GM21619 (cell line): ENCODE results near the gene FSTL4.

Experiments used
- ATAC-seq: cut with Tn5 transposase; IDR thresholded peaks from one replicate; pipeline ENCODE4 v1.9.1; 2021; ENCODE audit not compliant: unreplicated experiment

Gene FSTL4

DNA sequence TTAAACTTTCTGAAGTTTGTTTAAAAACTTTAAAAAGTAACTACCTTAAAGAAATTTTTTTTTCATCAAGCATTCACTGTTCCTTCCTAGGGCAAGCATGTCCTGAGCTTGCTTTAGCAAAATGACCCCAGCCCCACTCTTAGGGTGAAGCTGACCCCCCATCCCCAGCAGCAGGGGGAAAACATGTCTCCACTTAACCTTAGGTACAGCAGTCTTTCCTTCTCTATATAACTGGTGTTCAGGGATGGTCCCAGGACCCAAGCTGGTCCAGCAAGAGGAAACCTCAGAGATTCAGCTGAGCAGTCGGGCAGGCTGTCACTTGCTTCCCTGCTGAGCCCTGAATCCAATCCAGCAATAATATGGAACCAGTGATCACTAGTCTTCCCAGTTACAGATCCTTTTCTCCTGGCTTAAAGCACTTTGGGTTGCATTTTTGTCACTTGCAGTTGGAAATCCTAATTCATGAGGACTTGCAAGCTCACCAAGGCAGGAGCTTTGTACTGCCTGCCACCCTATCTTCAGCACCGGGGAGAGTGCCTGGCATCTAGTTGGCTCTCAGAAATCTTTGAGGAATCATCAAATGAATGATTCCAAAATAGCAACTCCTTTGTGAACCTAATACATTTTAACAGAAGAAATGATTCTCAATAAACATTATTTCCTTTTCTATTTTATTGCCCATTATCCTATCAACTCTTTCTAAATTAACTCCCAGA, 91.2 kb downstream of the FSTL4 start:
- ATAC-seq, result no peak

DNA sequence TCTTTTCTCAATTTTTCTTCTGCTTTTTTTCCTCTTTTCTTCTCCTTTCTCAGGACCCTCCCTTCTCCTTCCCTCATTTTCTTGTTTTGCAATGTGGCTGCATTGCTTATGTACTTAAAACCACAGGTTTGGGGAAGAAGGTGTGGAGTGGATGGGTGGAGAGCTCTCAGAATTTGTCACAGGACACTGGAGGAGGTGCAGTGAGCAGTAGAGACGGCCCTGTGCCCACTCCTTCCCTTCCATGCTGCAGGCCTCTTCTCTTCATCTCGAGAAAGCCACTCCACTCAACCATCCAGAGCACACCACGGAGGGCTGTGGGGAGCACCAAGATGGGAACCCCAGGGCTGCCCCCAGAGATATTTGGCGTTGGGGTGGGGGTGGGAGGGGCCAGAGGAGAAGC, 92.3 kb downstream of the FSTL4 start:
- ATAC-seq, result no peak

DNA sequence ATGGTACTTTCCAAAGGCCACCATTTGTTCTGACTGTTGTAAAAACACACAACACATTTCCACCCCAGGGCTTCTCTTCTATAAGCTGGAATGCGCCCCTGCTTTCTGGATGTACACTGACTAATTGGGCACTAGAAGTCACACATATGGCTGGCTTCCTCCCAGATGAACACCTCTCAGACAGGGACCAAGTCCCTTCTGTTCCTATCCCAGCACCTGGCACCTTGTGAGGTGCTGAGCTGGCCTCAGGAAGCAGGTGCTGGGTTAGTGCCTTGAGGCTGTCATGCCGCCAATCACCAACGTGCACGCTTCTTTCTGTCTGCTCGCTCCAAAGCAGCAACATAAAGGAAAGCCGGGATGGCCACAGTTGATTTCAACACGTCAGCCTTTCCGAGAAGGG, 93.2 kb downstream of the FSTL4 start:
- ATAC-seq, result no peak

DNA sequence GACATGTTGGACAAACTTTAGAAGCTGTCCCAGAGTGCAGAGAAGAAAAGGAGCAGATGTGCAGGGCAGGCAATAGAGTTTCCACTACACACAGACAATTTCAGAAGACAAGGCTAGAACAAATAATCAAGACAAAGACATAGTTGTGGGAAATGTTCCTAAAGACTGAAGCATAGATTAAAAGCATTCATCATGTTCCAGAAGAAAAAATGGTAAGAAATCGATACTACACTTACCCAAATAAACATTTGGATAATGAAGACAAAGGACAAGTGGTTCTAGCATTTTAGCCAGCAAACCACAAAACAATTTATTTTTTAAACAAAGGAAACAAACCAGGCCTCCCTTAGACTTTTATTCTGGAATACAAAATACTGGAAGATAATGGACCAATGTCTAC, 97.9 kb downstream of the FSTL4 start:
- no peak for ATAC-seq

DNA sequence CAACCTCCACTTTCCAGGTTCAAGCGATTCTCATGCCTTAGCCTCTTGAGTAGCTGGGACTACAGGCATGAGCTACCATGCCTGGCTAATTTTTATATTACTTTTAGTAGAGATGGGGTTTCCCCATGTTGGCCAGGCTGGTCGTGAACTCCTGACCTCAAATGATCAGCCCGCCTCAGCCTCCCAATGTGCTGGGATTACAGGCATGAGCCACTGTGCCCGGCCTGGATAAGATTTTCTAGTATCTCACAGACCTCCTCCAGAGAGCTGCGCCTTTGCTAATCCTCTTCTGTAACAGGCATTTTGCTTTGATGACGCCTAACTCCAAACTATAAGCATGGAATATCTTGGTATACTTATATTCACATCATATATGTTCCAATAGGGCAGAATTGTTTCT, 99.4 kb downstream of the FSTL4 start:
- no peak for ATAC-seq

DNA sequence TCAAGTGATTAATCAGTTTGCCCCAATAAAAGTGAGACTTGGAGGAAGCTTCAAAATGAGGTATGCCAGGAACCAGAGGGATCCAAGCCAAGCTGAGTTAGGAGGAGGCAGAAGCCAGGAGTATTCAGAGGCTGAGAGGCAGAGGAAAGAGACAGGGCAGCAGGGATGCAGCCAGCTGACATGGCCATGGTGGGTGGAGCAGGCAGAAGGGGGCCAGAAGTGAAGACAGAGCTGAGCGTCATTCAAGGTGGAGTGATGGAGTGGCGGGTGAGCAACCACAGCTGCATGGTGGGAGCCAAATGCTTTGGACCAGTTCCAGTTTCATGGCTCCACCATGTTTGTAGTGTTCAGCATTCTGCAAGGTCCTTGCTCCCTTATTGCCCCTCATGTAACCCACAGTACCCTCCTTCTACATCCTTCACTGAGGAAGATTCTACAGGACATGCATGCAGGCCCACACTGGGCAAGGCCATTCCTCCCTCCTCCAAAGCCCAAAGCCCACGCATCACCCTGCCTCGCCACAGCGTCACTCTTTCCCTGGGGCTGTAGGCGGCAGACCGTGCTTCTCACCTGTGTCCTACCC, 100.6 kb downstream of the FSTL4 start:
- no peak for ATAC-seq

DNA sequence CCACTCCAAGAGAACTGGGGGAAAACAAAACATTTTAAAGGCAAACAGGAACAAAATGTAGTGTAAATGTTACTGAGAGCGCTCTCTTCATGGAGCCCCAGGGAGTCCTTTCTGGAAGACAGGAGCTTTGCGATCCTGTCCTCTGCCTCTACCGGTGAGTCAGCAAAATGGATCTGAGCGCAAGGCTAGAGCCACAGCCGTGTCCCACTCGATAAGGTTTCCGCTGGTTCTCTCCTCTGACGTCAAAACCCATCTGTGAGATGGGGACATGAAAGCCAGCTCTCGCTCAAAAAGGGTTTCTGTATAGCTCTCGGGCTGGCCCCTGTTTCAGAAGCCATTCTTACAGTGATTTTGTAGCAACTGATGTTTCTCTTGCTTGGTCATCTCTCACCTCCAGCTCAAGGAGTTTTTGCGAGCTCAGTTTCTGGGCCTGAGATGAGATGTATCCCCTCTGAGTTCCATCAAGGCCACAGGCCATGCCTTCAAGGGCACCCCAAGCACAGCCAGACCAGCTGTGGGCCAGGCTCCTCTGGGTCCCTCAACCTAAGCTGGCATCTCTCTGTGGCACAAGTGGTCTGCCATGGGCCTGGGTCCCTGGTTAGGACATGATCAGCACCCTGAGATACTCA, 101.6 kb downstream of the FSTL4 start:
- ATAC-seq, result no peak

DNA sequence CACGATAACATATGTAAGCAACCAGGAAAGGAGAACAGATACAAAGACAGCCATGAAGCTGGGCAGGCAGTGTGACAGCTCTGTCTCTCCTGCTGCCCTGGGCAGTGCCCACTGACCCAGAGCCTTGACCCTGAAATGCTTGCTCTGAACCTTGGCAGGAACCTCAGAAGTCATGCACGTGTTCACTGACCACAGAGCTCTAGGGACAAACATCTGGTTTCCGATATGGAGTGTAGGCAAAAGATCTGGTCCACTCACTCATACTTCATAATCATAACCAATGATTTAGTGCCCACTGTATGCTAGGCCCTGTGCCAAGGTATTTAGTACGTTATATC, 102.6 kb downstream of the FSTL4 start:
- ATAC-seq, result no peak

DNA sequence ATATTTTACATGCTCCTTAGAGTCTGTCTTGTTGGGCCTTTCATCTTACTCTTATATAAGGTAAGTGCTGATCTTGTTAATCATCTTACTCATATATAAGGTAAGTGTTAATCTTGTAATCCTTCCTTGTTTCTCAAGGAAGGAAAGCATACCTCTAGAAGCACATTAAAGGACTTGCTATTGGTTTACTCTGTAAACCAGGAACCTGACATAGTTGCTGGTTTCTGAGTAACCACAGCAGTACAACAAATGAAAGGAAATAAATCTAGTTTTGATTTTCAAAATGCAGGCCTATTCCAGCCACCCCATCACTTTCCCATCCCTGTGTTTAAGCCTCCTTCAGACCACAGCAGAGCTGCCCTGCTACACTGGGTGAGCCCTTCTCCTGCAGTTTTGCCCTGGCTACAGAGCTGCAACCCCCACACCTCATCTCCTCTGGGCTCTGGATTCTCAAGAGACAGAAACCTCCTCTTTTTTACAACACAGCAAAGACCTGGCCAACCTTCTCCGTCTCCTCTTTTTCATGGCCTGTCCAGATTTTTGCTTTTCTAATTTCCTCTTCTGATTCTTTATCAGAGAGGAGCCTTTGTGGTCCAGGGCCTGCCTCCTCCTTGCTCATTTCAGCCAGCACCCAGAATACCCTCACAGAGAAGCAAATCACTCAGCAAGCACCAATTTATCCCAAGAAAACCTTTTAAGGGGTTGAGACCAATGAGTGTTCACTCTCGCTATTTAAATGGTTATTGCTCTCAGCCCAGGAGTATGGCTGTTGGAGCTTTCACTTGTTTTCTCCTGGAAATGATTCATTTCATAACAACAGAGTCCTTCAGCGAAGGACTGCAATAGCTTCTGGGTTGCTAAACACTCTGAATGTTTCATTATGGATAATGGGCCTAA, 103.2 kb downstream of the FSTL4 start:
- no peak for ATAC-seq

DNA sequence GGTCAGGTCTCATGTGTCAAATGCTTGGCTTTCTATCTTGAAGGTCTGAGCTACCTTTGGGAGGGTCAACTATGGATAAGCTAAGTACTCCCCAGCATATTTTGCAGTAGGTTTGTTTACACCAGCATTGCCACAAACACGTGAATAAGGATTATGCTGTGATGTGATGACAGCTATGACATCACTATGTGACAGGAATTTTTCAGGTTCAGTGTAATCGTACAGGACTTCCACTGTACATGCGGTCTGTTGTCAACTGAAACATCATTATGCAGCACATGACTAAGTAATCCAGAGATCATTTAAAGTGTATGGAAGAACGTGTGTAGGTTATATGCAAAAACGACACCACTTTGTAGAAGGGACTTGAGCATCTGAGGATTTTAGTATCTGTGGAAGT, 104.0 kb downstream of the FSTL4 start:
- no peak for ATAC-seq

DNA sequence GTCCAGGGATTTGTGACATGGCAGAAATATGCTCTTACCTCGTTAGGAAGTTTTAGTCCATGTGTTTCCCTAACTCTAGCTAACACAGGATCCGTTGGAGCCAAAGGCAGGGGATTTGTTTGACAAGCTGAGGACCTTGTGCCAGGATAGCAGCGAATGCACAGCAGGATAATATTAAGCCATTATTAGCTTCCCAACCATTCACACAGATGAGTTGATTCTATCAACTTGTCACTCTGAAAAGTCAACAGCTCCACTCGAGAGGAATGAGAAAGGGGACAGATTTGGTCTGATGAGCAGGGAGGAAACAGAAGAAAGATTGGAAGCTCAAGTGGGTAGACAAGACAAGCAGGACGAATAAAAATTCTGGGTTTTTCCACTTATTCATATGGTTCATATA, 106.2 kb downstream of the FSTL4 start:
- ATAC-seq, result no peak

DNA sequence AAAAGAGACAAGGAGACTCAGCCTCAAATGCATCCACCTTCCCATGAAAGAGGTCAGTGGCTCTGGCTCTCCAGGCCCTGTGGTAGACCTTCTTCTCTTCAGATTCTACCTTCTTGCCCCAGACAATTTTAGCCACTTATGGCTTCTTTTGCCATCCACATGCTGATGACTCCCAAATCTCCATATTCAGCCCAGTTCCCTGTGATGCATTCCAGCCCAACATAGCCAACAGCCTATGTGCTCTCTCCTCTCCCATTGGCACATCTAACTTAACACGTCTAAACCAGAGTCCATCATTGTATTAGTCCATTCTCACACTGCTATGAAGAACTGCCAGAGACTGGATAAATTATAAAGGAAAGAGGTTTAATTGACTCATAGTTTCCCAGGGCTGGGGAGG, 108.8 kb downstream of the FSTL4 start:
- ATAC-seq, result no peak

DNA sequence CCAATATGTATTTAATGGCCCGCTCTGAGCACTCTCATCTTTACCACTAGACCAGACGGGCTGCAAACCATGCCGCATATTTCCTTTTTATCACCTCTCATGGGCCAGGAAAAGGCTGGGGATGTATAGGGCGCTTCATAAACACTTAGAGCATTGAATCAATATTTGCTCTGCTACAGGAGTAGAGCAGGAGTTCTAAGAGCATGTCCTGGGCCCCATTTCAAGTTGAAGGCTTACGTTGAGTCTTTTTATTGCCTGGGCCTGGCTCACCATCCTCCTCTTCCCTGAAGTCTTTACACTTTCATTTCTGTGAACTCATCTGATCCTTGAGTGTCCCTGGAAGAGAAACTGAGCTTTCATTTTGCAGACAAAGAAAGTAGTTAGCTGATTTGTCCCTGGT, 112.4 kb downstream of the FSTL4 start:
- ATAC-seq, result no peak

DNA sequence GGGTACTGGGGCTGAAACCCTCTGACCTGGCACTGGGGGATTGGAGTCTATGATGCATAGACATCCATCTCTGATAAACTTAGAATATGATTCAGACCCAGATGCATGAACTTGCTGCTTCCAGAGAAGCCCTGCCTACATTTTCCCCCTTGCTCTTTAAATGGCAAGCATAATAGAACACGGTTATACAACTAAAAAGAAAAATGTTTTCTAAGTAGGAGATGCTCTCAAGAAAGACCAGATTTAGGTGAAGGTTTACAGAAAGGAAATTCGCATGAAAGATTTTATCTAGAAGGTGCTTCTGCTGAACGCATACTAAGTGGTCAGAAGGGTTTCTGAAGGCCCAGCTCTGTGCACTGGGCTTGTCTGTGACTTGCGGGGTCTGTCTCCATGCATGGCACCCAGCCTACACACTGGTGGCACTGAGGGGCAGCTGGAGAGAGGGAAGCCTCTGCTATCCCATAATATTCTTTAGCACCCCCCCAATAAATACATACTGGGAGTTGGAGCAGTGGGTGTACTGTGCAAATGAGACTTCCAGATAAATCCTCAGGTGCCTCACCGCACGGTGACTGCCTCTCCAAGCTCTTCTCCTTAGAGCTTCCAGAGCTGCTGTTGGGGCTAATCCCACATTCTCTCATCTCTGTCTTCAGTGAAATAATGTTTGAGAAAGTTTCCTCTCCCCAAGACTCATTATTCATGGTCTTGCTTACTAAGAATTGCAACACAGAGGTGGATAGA, 114.6 kb downstream of the FSTL4 start:
- no peak for ATAC-seq

DNA sequence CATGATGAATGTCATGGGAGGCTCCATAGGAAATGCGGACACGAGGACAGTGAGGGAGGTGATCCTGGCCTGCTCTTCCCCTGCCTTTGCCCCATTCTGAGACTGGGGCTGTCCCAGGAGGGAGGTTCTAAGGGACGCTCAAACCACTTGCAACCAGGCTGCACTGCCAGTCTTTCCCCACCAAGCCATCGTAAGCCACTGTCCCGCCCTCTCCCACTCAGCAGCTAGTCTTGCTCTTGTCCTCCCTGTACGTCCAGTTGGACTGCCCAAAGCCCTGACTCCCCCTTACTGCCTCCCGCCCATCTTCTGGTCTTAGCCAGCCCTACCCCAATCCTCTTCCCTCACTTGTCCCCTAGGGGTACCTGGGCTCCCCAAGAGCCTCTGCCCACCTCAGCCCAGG, 115.7 kb downstream of the FSTL4 start:
- no peak for ATAC-seq

DNA sequence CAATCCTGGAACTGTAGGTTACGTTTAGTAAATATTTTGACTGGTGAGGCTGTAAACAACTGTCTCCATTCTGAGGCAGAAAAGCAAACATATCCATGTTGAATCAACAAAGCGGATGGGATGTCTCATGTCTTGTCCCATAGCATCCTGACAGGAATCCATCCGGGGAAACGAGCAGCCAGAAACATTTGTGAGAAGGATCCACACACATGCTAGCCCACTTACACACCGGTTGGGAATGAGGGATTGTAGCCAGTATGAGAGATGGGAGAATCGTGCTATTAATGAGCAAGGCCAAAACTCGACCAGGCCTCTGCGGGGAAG, 117.5 kb downstream of the FSTL4 start:
- no peak for ATAC-seq

DNA sequence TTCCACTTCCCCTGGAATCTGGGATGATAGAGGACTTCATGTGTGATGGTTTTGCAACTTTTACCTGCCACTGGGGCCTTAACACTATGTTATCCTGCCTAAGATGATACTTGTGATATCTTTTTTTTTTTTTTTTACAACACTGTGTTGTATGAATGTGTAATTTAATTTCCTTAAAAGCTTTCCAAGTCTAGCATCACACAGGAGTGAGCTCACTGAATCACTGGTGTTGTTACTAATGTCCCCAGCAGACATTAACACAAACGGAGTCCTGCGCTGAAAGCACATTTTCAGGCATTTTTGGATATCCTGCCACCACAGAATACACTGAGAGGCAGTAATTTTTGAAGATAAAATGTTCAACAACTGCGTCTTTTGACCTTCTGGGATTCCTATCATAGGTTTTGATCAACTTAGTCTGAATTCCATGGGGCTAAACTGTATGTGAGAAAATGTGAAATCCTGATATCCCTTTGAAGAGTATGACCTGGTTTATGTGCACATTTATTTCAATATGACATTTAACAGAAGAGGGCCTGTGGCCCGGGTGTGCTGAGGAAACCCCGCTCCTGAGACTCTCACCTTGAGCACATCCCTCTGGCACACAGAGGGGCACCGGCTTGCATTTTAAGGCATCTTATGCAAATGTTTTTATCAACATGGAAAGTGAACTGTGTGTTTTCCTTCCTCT, 118.0 kb downstream of the FSTL4 start:
- ATAC-seq, result no peak

DNA sequence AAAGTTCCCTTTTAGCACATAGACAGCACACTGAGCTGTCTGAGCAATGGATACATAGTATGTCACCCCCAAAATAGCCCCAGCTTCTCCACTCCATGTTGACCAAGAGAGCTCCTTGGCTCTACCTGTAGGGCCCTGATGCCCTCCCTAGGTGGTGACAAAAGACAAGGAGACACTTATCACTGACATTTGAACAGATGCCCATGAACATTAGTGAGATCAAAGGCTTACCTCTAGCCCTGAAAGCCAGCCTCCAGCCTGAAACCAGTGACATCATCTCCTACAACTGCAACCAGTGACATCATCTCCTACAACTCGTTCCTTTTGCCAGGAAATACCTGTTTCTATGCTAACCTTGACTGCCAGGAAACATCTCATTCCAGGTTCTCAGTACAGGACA, 122.7 kb downstream of the FSTL4 start:
- ATAC-seq, result no peak

DNA sequence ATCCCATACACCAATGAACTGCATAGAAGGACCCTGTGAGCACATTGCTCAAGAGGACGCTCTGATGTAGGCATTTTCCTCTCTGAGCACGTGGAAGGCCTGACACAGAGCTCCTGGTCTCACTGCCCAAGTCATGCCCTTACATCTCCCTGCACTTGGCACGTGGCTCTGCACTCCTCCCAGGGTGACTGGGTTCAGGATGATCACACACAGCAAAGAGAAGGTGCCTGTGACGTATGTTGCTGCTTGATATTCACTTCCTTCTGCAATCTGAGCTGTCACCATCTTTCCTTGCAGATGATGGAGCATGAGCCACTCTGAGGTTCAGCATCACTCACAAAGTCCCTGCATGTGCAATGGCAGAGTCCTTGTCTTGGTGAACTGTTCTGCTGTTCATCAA, 125.2 kb downstream of the FSTL4 start:
- no peak for ATAC-seq

DNA sequence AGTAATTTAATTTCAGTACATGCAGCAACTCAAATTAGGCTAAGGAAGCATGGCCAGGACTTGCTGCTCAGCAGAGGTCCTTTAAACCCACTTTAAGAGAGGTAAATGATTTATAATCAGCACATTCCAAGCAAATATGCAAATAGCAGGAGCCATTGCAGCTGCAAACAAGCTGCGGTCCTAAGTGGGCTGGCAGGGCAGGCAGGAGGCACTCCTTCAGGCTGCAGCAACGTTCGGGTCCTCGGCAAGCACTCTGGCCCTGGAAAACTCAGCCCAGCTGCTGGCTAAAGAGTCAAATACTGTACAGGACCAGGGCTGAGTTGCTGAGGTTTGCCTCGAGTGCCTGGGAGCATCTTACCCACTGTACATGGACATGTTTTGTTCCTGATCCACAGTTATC, 126.9 kb downstream of the FSTL4 start:
- ATAC-seq, result no peak
